H1 (cell line): ENCODE measurements around the gene STOML2. TPM values are rescaled to one million over a fixed set of nuclear protein-coding genes. Genes with fewer than 3 reads are reported as not detected.

ENCODE experiments used
- ASH2L ChIP-seq: fragments of 200-600, 300-600 bp; sonication (generic); IDR thresholded peaks from one replicate; pipeline ENCODE4 v1.7.1; 2017; ENCODE audit warnings: low read length
- ATF2 ChIP-seq: IDR thresholded peaks from 2 replicates; pipeline ENCODE4 v1.6.1; 2012; ENCODE audit warnings: low read length, inconsistent platforms
- BACH1 ChIP-seq: IDR thresholded peaks from 2 replicates; pipeline ENCODE4 v1.6.1; 2012; ENCODE audit warnings: low read length, improper control_type of control experiment
- CBX8 ChIP-seq: fragments of 300-800, 300-1000 bp; sonication (generic); IDR thresholded peaks from 2 replicates; pipeline ENCODE4 v1.7.1; 2016; ENCODE audit warnings: low read depth, low read length, borderline replicate concordance
- CHD2 ChIP-seq: IDR thresholded peaks from 2 replicates; pipeline ENCODE4 v1.6.1; 2012; ENCODE audit warnings: low read length, improper control_type of control experiment
- CTBP2 ChIP-seq: IDR thresholded peaks from 2 replicates; pipeline ENCODE4 v1.7.0; 2011; ENCODE audit warnings: borderline replicate concordance, mild to moderate bottlenecking, moderate library complexity, mixed read lengths, low read length; ENCODE audit not compliant: insufficient read depth, insufficient read length
- E2F6 ChIP-seq: IDR thresholded peaks from 2 replicates; pipeline ENCODE4 v1.6.1; 2012; ENCODE audit warnings: inconsistent platforms
- EGR1 ChIP-seq: IDR thresholded peaks from 2 replicates; pipeline ENCODE4 v1.6.1; 2011; ENCODE audit warnings: low read depth, low read length, borderline replicate concordance
- EZH2 ChIP-seq: fragments of 200-600 bp; sonication (generic); IDR thresholded peaks from 2 replicates; pipeline ENCODE4 v1.7.1; 2012; ENCODE audit warnings: low read depth, mild to moderate bottlenecking, moderate library complexity, low read length, inconsistent platforms; ENCODE audit not compliant: severe bottlenecking
- FOSL1 ChIP-seq: IDR thresholded peaks from 2 replicates; pipeline ENCODE4 v1.6.1; 2011; ENCODE audit warnings: mild to moderate bottlenecking, low read depth, low read length, moderate library complexity; ENCODE audit not compliant: insufficient read depth
- GABPA ChIP-seq: IDR thresholded peaks from 2 replicates; pipeline ENCODE4 v1.6.1; 2011; ENCODE audit warnings: mild to moderate bottlenecking, low read length, moderate library complexity, borderline replicate concordance; ENCODE audit not compliant: insufficient read depth
- MAFK ChIP-seq: IDR thresholded peaks from 2 replicates; pipeline ENCODE4 v1.6.1; 2012; ENCODE audit warnings: low read depth, mild to moderate bottlenecking, improper control_type of control experiment, low read length
- POLR2A ChIP-seq, 2 experiments: IDR thresholded peaks; 1 replicate in 1 of 2; 2 replicates in 1 of 2; pipeline ENCODE4 v1.6.1; 2011; ENCODE audit warnings: low read depth in 2 of 2, low read length in 2 of 2, mild to moderate bottlenecking in 2 of 2; ENCODE audit errors: control extremely low read depth in 1 of 2
- RAD21 ChIP-seq, 2 experiments: IDR thresholded peaks in 1 of 2; conservative IDR thresholded peaks in 1 of 2; 2 replicates each; pipeline ENCODE4 v1.6.1; 2011; ENCODE audit warnings: low read depth in 2 of 2, low read length in 2 of 2, improper control_type of control experiment in 1 of 2, inconsistent platforms in 1 of 2, mild to moderate bottlenecking in 1 of 2, moderate library complexity in 1 of 2
- SIN3A ChIP-seq, 2 experiments: IDR thresholded peaks in 1 of 2; conservative IDR thresholded peaks in 1 of 2; 2 replicates each; pipeline ENCODE4 v1.6.1; 2011 to 2012; ENCODE audit warnings: low read length in 2 of 2, improper control_type of control experiment in 1 of 2, low read depth in 1 of 2, mild to moderate bottlenecking in 1 of 2
- TEAD4 ChIP-seq: IDR thresholded peaks from 2 replicates; pipeline ENCODE4 v1.6.1; 2012; ENCODE audit warnings: low read depth, low read length, inconsistent platforms, mixed read lengths
- polyA plus RNA-seq, 7 experiments: library from polyadenylated mRNA; depleted of rRNA in 3 of 7; stranded (reverse) in 5 of 7; unstranded in 2 of 7; fragments of >200 nt in 5 of 7; fragments of 200-250 nt in 2 of 7; gene quantifications; 1 replicate in 5 of 7; 2 replicates in 1 of 7; 4 replicates in 1 of 7; pipeline versions ENCODE4 v1.2.1 to v1.2.3, GENCODE V29; 2011 to 2013; ENCODE audit warnings: missing spikeins in 2 of 7, mixed read lengths in 2 of 7
- total RNA-seq: library from RNA; stranded (reverse); fragmentation: NEBNext Ultra II Directional; extraction: Animal tissue kit (Norgen Biotek cat#: 25700); gene quantifications from 2 replicates; pipeline ENCODE4 v1.2.1, GENCODE V29; 2021
- TF ChIP-seq, protein P1 (sequence below), 3 experiments: IDR thresholded peaks; 1 replicate in 2 of 3; 2 replicates in 1 of 3; pipeline versions ENCODE4 v1.5.1 to v1.6.1; 2011; ENCODE audit warnings: low read length in 3 of 3, mild to moderate bottlenecking in 3 of 3, inconsistent platforms in 2 of 3, low read depth in 1 of 3, moderate library complexity in 1 of 3; ENCODE audit not compliant: insufficient read depth in 1 of 3; ENCODE audit errors: control extremely low read depth in 1 of 3

Gene STOML2
- total and polyA plus RNA-seq, 2 of the 8 experiments (the other 6 are each of a cell fraction or from before 2014, with no cell fraction given): 203 to 256 TPM

GRCh38 chr9:35079426-35080341 lies 23.2 kb downstream of the STOML2 start, which contains the start of gene FANCG (continued):
- TF ChIP-seq ATF2 (no peak), BACH1 (peak; percentile 69; the same call in 1 of the 2 replicates), E2F6 (peak; percentile 96), ASH2L (no peak), CBX8 (no peak), GABPA (no peak), POLR2A (IDR thresholded peaks at IDR 0.05; ENCODE audit: control extremely low read depth in 1 of 2, low read depth in 2 of 2, low read length in 2 of 2) (peak; percentile 64 to 92), SIN3A (conservative IDR thresholded peaks at IDR 0.05 in 1 of 2, IDR thresholded peaks at IDR 0.05 in 1 of 2; ENCODE audit: low read depth in 1 of 2, low read length in 2 of 2) (peak; percentile 23 to 63; a peak in 2 of 4 replicates), TEAD4 (no peak), CHD2 (no peak; the same call in 1 of the 2 replicates), RAD21 (IDR thresholded peaks at IDR 0.05 in 1 of 2, conservative IDR thresholded peaks at IDR 0.05 in 1 of 2; ENCODE audit: low read depth in 2 of 2, low read length in 2 of 2) (no peak), CTBP2 (no peak), FOSL1 (no peak), EZH2 (no peak), EGR1 (no peak), MAFK (no peak)
- TF ChIP-seq, protein P1, sequence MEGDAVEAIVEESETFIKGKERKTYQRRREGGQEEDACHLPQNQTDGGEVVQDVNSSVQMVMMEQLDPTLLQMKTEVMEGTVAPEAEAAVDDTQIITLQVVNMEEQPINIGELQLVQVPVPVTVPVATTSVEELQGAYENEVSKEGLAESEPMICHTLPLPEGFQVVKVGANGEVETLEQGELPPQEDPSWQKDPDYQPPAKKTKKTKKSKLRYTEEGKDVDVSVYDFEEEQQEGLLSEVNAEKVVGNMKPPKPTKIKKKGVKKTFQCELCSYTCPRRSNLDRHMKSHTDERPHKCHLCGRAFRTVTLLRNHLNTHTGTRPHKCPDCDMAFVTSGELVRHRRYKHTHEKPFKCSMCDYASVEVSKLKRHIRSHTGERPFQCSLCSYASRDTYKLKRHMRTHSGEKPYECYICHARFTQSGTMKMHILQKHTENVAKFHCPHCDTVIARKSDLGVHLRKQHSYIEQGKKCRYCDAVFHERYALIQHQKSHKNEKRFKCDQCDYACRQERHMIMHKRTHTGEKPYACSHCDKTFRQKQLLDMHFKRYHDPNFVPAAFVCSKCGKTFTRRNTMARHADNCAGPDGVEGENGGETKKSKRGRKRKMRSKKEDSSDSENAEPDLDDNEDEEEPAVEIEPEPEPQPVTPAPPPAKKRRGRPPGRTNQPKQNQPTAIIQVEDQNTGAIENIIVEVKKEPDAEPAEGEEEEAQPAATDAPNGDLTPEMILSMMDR (IDR thresholded peaks at IDR 0.05; ENCODE audit: control extremely low read depth in 1 of 3, insufficient read depth in 1 of 3, low read depth in 1 of 3, low read length in 3 of 3): no peak
